WI38 (cell line): ENCODE results near the gene ERP27.

Experiments used
- H3K4me3 ChIP-seq: 2 replicates; pipeline ENCODE4 v1.5.1; 2011; ENCODE audit warnings: low read depth, mild to moderate bottlenecking, control low read depth, low read length
- CTCF ChIP-seq: IDR thresholded peaks from 2 replicates; pipeline ENCODE4 v1.5.1; 2012; ENCODE audit warnings: low read depth, mild to moderate bottlenecking, control low read depth, low read length

ERP27 gene

GRCh38 chr12:14920475-14921126 is 17.7 kb downstream of the ERP27 start:
- TF ChIP-seq CTCF: no peak

GRCh38 chr12:14919455-14919854 is 18.9 kb downstream of the ERP27 start:
- no peak for TF ChIP-seq CTCF
- no peak overlapping the region for H3K4me3 ChIP-seq

More at GRCh38 chr12:14920475-14921126, 17.7 kb downstream of the ERP27 start:
- no peak overlapping the region for H3K4me3 ChIP-seq

- TF ChIP-seq CTCF: no peak
- H3K4me3 ChIP-seq: no peak overlapping the region
Measured at GRCh38 chr12:14915736-14916135, 22.6 kb downstream of the ERP27 start.

- no peak overlapping the region for H3K4me3 ChIP-seq
- no peak for TF ChIP-seq CTCF
Measured at GRCh38 chr12:14913381-14913781, 25.0 kb downstream of the ERP27 start.

- TF ChIP-seq CTCF: no peak
- no peak overlapping the region for H3K4me3 ChIP-seq
Measured at GRCh38 chr12:14911131-14911530, 27.2 kb downstream of the ERP27 start.

- TF ChIP-seq CTCF: no peak
- no peak overlapping the region for H3K4me3 ChIP-seq
Measured at GRCh38 chr12:14910090-14910915, 28.0 kb downstream of the ERP27 start.

GRCh38 chr12:14907953-14908352 is 30.4 kb downstream of the ERP27 start:
- TF ChIP-seq CTCF: no peak
- H3K4me3 ChIP-seq: no peak overlapping the region
